Gastrocnemius medialis (tissue), 4 donors: ENCODE measurements around the gene CYREN.

Experiments
- POLR2A ChIP-seq, 2 donors: fragments of 450-650 bp; IDR thresholded peaks; one replicate each; pipeline ENCODE4 v1.6.1; 2017; ENCODE audit warnings: antibody characterized with exemption in 2 of 2, mild to moderate bottlenecking in 2 of 2, moderate library complexity in 2 of 2
- TF ChIP-seq, protein P1 (sequence below), 5 experiments: fragments of 450-650 bp in 3 of 5; fragments of 200-600 bp in 2 of 5; sonication (generic) in 2 of 5; IDR thresholded peaks in 4 of 5; conservative IDR thresholded peaks in 1 of 5; 1 replicate in 4 of 5; 2 replicates in 1 of 5; pipeline ENCODE4 v1.5.1; 2016 to 2019; ENCODE audit warnings: antibody characterized with exemption in 5 of 5, mild to moderate bottlenecking in 3 of 5, moderate library complexity in 3 of 5

DNA sequence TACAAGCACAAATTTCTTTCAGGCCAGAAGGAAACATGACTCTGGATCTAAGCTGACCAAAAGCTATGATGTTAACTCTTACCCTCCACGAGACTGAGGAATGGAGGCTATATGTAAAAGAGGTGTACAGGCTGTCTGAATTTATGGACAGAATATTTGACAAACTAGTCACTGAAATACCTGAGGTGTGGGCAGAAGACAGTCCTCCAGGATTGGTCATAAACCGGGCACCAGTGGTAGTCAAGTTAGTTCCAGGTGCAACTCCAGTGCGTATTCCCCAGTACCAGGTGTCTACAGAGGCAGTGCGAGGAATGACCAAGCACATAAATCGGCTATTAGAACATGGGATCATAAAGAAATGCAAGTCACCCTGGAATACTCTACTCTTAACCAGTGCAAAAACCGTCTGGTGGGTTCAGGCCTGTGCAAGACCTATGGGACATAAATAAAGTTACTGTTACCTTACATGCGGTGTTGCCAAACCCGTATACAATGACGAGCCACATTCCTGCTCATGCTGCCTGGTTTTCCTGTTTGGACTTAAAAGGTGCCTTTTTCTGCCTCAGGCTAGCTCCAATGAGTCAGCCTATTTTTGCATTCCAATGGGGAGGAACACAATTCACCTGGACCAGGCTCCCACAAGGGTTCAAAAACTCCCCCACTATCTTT lies 6.7 kb upstream of the CYREN start:
- TF ChIP-seq, protein P1, sequence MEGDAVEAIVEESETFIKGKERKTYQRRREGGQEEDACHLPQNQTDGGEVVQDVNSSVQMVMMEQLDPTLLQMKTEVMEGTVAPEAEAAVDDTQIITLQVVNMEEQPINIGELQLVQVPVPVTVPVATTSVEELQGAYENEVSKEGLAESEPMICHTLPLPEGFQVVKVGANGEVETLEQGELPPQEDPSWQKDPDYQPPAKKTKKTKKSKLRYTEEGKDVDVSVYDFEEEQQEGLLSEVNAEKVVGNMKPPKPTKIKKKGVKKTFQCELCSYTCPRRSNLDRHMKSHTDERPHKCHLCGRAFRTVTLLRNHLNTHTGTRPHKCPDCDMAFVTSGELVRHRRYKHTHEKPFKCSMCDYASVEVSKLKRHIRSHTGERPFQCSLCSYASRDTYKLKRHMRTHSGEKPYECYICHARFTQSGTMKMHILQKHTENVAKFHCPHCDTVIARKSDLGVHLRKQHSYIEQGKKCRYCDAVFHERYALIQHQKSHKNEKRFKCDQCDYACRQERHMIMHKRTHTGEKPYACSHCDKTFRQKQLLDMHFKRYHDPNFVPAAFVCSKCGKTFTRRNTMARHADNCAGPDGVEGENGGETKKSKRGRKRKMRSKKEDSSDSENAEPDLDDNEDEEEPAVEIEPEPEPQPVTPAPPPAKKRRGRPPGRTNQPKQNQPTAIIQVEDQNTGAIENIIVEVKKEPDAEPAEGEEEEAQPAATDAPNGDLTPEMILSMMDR (IDR thresholded peaks at IDR 0.05 in 4 of 5, conservative IDR thresholded peaks at IDR 0.05 in 1 of 5) = no peak
- TF ChIP-seq POLR2A (IDR thresholded peaks at IDR 0.05) = no peak
